WTC11 (cell line): ENCODE measurements around the gene SERPINB4.

ENCODE experiments used
- ATF1 ChIP-seq: sonication (generic); formaldehyde crosslinking; IDR thresholded peaks from 2 replicates; pipeline ENCODE4 v1.8.1; 2023; ENCODE audit warnings: mild to moderate bottlenecking, moderate library complexity, missing genetic modification reagents
- CTCF ChIP-seq: fragments of 200-600 bp; IDR thresholded peaks from 2 replicates; pipeline ENCODE4 v1.8.0; 2022; ENCODE audit warnings: antibody characterized with exemption
- ZNF671 ChIP-seq: fragments of 250-450 bp; sonication (Bioruptor Pico); IDR thresholded peaks from 2 replicates; pipeline ENCODE4 v1.8.0; 2021; ENCODE audit warnings: mild to moderate bottlenecking

- no peak for TF ChIP-seq ATF1 (CRISPR knock-in tag)
- TF ChIP-seq ZNF671 (CRISPR knock-in tag) = no peak
- no peak for TF ChIP-seq CTCF
Observed at GRCh38 chr18:63619661-63620060, 24.4 kb downstream of the SERPINB4 start.
